Measurements from ENCODE around the gene REPIN1. TPM values are rescaled to one million over a fixed set of nuclear protein-coding genes. Genes with fewer than 3 reads are reported as not detected.
A peak's percentile ranks its signal among the peaks of the same experiment; 100 is the strongest.

Gene REPIN1
- total RNA-seq, 4 donors from 2014 or later, result 47.8 to 71.4 (median 63.9) TPM

GRCh38 chr7:150417239-150417638, 48.6 kb downstream of the REPIN1 start:
- intact Hi-C loops (cut with DNase I; ENCODE audit: low total_unique reads), result no loop called here
- TF ChIP-seq CTCF (IDR thresholded peaks at IDR 0.05) (no peak), POLR2A (IDR thresholded peaks at IDR 0.05) (no peak)
- no peak overlapping the region for H3K4me3 ChIP-seq (ENCODE audit: low read depth, poor library complexity, severe bottlenecking)
- DNase-seq (ENCODE audit: low spot score in 2 of 2), result peak in 1 of 2 donors; percentile 68
- WGBS, 2 donors, result 92 to 96% methylated on average over 10 of the region's 10 CpGs

GRCh38 chr7:150417863-150418262, 49.2 kb downstream of the REPIN1 start:
- no peak for TF ChIP-seq CTCF (IDR thresholded peaks at IDR 0.05)
- TF ChIP-seq POLR2A (IDR thresholded peaks at IDR 0.05), result no peak
- 63 to 66% methylated on average over 6 of the region's 6 CpGs for WGBS, 2 donors
- intact Hi-C loops (cut with DNase I; ENCODE audit: low total_unique reads), result no loop called here
- DNase-seq (ENCODE audit: low spot score in 2 of 2), result peak in 1 of 2 donors; percentile 3
- H3K4me3 ChIP-seq (ENCODE audit: low read depth, poor library complexity, severe bottlenecking), result no peak overlapping the region

- TF ChIP-seq POLR2A (IDR thresholded peaks at IDR 0.05) (no peak), CTCF (IDR thresholded peaks at IDR 0.05) (no peak)
- H3K4me3 ChIP-seq (ENCODE audit: low read depth, poor library complexity, severe bottlenecking), result no peak overlapping the region
- WGBS, 2 donors, result 70 to 75% methylated on average over 2 of the region's 2 CpGs
- intact Hi-C loops (cut with DNase I; ENCODE audit: low total_unique reads), result no loop called here
- peak in 1 of 2 donors; percentile 5 for DNase-seq (ENCODE audit: low spot score in 2 of 2)
These were observed 51.6 kb downstream of the REPIN1 start for GRCh38 chr7:150420242-150420641.

- TF ChIP-seq CTCF (IDR thresholded peaks at IDR 0.05), result no peak
- no peak for TF ChIP-seq POLR2A (IDR thresholded peaks at IDR 0.05)
- 12 to 14% methylated on average over 27 of the region's 27 CpGs for WGBS, 2 donors
- intact Hi-C loops (cut with DNase I; ENCODE audit: low total_unique reads), result no loop called here
- H3K4me3 ChIP-seq (ENCODE audit: low read depth, poor library complexity, severe bottlenecking), result no peak overlapping the region
- DNase-seq (ENCODE audit: low spot score in 2 of 2), result peak; percentile 73 to 96
These were observed 52.5 kb downstream of the REPIN1 start for GRCh38 chr7:150420987-150421674.

GRCh38 chr7:150421831-150422230, 53.2 kb downstream of the REPIN1 start:
- WGBS, 2 donors, result 85 to 86% methylated on average over 17 of the region's 17 CpGs
- DNase-seq (ENCODE audit: low spot score in 2 of 2), result peak in 1 of 2 donors; percentile 52
- TF ChIP-seq CTCF (IDR thresholded peaks at IDR 0.05), result no peak
- intact Hi-C loops (cut with DNase I; ENCODE audit: low total_unique reads), result no loop called here
- no peak overlapping the region for H3K4me3 ChIP-seq (ENCODE audit: low read depth, poor library complexity, severe bottlenecking)

Other genes with a start within 250 kb of the REPIN1 start
- gene LRRC61, start 45.5 kb upstream of the REPIN1 start, total RNA-seq, result 10 to 100 TPM; 16.6 to 26.0 (median 18.6) TPM
- 10 to 100 TPM in 2 of 4 donors, 1 to 10 TPM in 2; 5.5 to 12.3 (median 9.4) TPM for gene ACTR3C, start 45.3 kb upstream of the REPIN1 start, total RNA-seq
- gene RARRES2, start 27.2 kb upstream of the REPIN1 start, total RNA-seq, result 10 to 100 TPM in 3 of 4 donors, 1 to 10 TPM in 1; 9.8 to 30.0 (median 16.8) TPM
- gene ZNF775, start 10.5 kb downstream of the REPIN1 start, total RNA-seq, result 1 to 10 TPM; 1.4 to 3.8 (median 2.4) TPM
- 10 to 100 TPM in 1 of 4 donors, 1 to 10 TPM in 3; 2.3 to 10.7 (median 3.4) TPM for gene GIMAP8, start 81.8 kb downstream of the REPIN1 start, total RNA-seq
- gene GIMAP7, start 146.1 kb downstream of the REPIN1 start, total RNA-seq, result 1 to 10 TPM; 2.4 to 9.6 (median 5.3) TPM
- 10 to 100 TPM in 2 of 4 donors, 1 to 10 TPM in 2; 4.6 to 17.9 (median 8.1) TPM for gene GIMAP4, start 198.6 kb downstream of the REPIN1 start, total RNA-seq